RWPE1 (cell line): ENCODE results near the gene PRRT3.
A peak's percentile ranks its signal among the peaks of the same experiment; 100 is the strongest.

Experiments used
- CTCF ChIA-PET: fragments of 350-600 bp; sonication (Branson Sonifier 250); formaldehyde crosslinking; extraction: SDS; loops from one replicate; lab custom pipeline; 2021; lab: Yijun Ruan, JAX
- POLR2A ChIA-PET: fragments of 400-600 bp; formaldehyde crosslinking; extraction: SDS; loops from one replicate; lab custom pipeline; 2020; ENCODE audit warnings: antibody characterized with exemption; ENCODE audit not compliant: low non-redundant PET; lab: Yijun Ruan, JAX
- DNase-seq: peaks from one replicate; pipeline ENCODE4 v3.0.0; 2012; ENCODE audit warnings: low spot score
- H3K27ac ChIP-seq: fragments of 450-650 bp; 2 replicates; pipeline ENCODE4 v1.5.1; 2017
- TF ChIP-seq, protein P1 (sequence below): fragments of 450-650 bp; conservative IDR thresholded peaks from 2 replicates; pipeline ENCODE4 v1.5.1; 2017; ENCODE audit warnings: low read depth, mild to moderate bottlenecking

PRRT3 gene

GRCh38 chr3:9913601-9914000 lies 38.6 kb downstream of the PRRT3 start:
- H3K27ac ChIP-seq: peak overlapping the region; percentile 91
- CTCF ChIA-PET: interaction anchor here (0.8 to 1.1 kb wide), 3 partner anchors 19 to 65 kb away, joined by 3 to 5 read pairs (median 3); no protein-coding TSS in a partner anchor
- TF ChIP-seq, protein P1, sequence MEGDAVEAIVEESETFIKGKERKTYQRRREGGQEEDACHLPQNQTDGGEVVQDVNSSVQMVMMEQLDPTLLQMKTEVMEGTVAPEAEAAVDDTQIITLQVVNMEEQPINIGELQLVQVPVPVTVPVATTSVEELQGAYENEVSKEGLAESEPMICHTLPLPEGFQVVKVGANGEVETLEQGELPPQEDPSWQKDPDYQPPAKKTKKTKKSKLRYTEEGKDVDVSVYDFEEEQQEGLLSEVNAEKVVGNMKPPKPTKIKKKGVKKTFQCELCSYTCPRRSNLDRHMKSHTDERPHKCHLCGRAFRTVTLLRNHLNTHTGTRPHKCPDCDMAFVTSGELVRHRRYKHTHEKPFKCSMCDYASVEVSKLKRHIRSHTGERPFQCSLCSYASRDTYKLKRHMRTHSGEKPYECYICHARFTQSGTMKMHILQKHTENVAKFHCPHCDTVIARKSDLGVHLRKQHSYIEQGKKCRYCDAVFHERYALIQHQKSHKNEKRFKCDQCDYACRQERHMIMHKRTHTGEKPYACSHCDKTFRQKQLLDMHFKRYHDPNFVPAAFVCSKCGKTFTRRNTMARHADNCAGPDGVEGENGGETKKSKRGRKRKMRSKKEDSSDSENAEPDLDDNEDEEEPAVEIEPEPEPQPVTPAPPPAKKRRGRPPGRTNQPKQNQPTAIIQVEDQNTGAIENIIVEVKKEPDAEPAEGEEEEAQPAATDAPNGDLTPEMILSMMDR: no peak
- POLR2A ChIA-PET: no interaction called here
- DNase-seq: no peak

- TF ChIP-seq, protein P1: no peak
- CTCF ChIA-PET: interaction anchor here (0.9 kb wide), 1 partner anchor 10 kb away, joined by 3 read pairs; the partner anchor contains the start of gene IL17RE
- POLR2A ChIA-PET: no interaction called here
- DNase-seq: no peak
- no peak overlapping the region for H3K27ac ChIP-seq
Measured at GRCh38 chr3:9912294-9912935, 39.8 kb downstream of the PRRT3 start.

GRCh38 chr3:9911863-9912262 lies 40.3 kb downstream of the PRRT3 start:
- POLR2A ChIA-PET: no interaction called here
- CTCF ChIA-PET: interaction anchor here (0.7 kb wide), 1 partner anchor 20 kb away, joined by 3 read pairs; no protein-coding TSS in a partner anchor
- TF ChIP-seq, protein P1: no peak
- DNase-seq: no peak
- H3K27ac ChIP-seq: no peak overlapping the region

- no peak for DNase-seq
- POLR2A ChIA-PET: no interaction called here
- H3K27ac ChIP-seq: no peak overlapping the region
- TF ChIP-seq, protein P1: no peak
- CTCF ChIA-PET: no interaction called here
Measured at GRCh38 chr3:9909221-9910013, 42.8 kb downstream of the PRRT3 start.

DNA sequence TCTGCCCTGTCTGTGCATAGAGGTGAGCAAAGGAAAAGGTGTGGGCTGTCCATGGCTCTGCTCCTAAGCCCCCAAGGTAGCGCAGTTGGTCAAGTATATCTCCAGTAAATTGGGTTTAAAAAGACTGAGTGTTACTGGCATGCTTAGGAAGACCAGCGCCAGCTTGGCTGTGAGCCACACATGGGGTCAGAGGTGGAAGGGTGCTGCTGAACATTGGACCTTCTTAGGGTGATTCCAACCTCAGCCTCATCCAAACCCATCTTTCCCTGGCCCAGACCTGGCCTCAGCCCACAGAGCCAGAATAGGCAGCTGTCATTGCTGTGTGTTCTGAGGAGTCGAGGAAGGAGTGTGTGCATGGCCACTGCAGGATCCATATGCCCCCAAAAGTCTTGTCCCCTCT lies 43.9 kb downstream of the PRRT3 start:
- DNase-seq: no peak
- POLR2A ChIA-PET: no interaction called here
- no peak overlapping the region for H3K27ac ChIP-seq
- TF ChIP-seq, protein P1: no peak
- CTCF ChIA-PET: no interaction called here

DNA sequence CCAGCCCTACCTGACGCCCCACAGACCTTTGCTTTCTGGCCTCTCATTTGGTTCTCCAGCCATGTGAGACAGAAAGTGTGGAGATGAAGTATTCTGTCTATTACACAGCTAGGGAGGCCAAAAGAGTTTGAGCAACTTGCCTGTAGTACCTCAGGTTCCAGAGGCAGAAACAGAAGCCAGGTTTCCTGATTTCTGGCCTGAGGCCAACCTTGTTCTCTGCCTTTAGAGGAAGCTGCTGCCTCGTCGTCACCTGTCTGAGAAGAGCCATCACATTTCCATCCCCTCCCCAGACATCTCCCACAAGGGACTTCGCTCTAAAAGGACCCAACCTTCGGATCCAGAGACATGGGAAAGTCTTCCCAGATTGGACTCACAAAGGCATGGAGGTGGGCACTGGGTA lies 45.7 kb downstream of the PRRT3 start:
- no peak overlapping the region for H3K27ac ChIP-seq
- CTCF ChIA-PET: no interaction called here
- TF ChIP-seq, protein P1: no peak
- POLR2A ChIA-PET: no interaction called here
- no peak for DNase-seq
